Psoas muscle (tissue), 8 donors: ENCODE data around the gene GPRIN2. TPM values are rescaled to one million over a fixed set of nuclear protein-coding genes. Genes with fewer than 3 reads are reported as not detected.

Experiments
- ATAC-seq, 4 donors: fragments of 200-7000 bp; cut with Tn5 transposase; one replicate each; pipeline ENCODE4 v1.9.1; 2020; ENCODE audit warnings: moderate library complexity in 3 of 4, mild to moderate bottlenecking in 2 of 4
- DNase-seq, 2 donors: peaks; one replicate each; pipeline ENCODE4 v3.0.0-alpha.2; 2020
- H3K27ac ChIP-seq: fragments of 200-600 bp; one replicate; pipeline ENCODE4 v1.8.0; 2022
- H3K27me3 ChIP-seq, 3 donors: fragments of 200-600 bp in 1 of 3; one replicate each; pipeline versions ENCODE4 v1.6.1 to v1.8.0; 2013 to 2022; ENCODE audit warnings: low read length in 2 of 3, mild to moderate bottlenecking in 2 of 3, moderate library complexity in 1 of 3; ENCODE audit not compliant: insufficient read depth in 3 of 3
- H3K36me3 ChIP-seq, 2 donors: fragments of 200-600 bp in 1 of 2; one replicate each; pipeline versions ENCODE4 v1.6.1 to v1.8.0; 2013 to 2022; ENCODE audit warnings: low read depth in 1 of 2, mild to moderate bottlenecking in 1 of 2, moderate library complexity in 1 of 2; ENCODE audit not compliant: insufficient read depth in 1 of 2
- H3K4me1 ChIP-seq: fragments of 200-600 bp; one replicate; pipeline ENCODE4 v1.8.0; 2022
- H3K4me3 ChIP-seq: fragments of 200-600 bp; one replicate; pipeline ENCODE4 v1.8.0; 2022; ENCODE audit warnings: mild to moderate bottlenecking
- H3K9me3 ChIP-seq: fragments of 200-600 bp; one replicate; pipeline ENCODE4 v1.8.0; 2022
- CTCF ChIP-seq: fragments of 200-600 bp; IDR thresholded peaks from one replicate; pipeline ENCODE4 v1.8.0; 2022; ENCODE audit warnings: antibody characterized with exemption
- WGBS, 3 donors: extraction: QIAGEN DNeasy Blood & Tissue Kit; methylation state at CpG; one replicate each; pipeline versions ENCODE4 v1.1.6 to v1.1.7; 2013; 5-methylcytosine and 5-hydroxymethylcytosine counted together
- intact Hi-C, 2 donors: fragments of 100-400 bp; cut with DNase I; formaldehyde crosslinking; loops; one replicate each; pipeline versions ENCODE4 v1.11.0 to v1.14.2; 2022
- polyA plus RNA-seq, 3 donors: library from polyadenylated mRNA; stranded (reverse); fragments of 200-250 nt; gene quantifications; one replicate each; pipeline ENCODE4 v1.2.3, GENCODE V29; 2013
- total RNA-seq, 4 donors: library from RNA; stranded (reverse); fragmentation: NEBNext Ultra II Directional in 2 of 4; extraction: Animal tissue kit (Norgen Biotek cat#: 25700) in 2 of 4; gene quantifications; one replicate each; pipeline versions ENCODE4 v1.2.1 to v1.2.4, GENCODE V29; 2021 to 2023
- donor health status: healthy with polysubstance abuse.
- donor health status: DM: no; HTN: no; CAD: no; lungs with moderate emphysema.
- donor health status: Bipolar disorder and iron deficiency.
- donor health status: healthy.
- donor health status: DM: yes; HTN: yes; CAD: no.
- donor health status: DM: no; HTN: no; CAD: no.
- donor health status: DM: no; HTN: no; CAD: no.
- donor health status: DM: yes; HTN: yes; CAD: no.

The GPRIN2 gene
- total and polyA plus RNA-seq, 7 donors = not detected

- DNase-seq (peak; percentile 3 to 31), ATAC-seq (no peak)
- TF ChIP-seq CTCF = no peak
- no peaks in the 10 kb centered on the region for H3K9me3 ChIP-seq
- no peak overlapping the region for H3K4me3 ChIP-seq
- H3K27ac ChIP-seq = no peak overlapping the region
- H3K4me1 ChIP-seq = no peaks in the 10 kb centered on the region
- intact Hi-C loops = loop anchor here in 1 of 2 donors (10.0 kb wide), 1 partner anchor 328 kb away; no protein-coding TSS in a partner anchor
- H3K27me3 ChIP-seq = peaks cover 0 to 57% (median 14%) of the 10 kb centered on the region in 3 donors
- 45 to 49% (median 45%) methylated on average over 10 of the region's 10 CpGs for WGBS, 3 donors
- H3K36me3 ChIP-seq = no peaks in the 10 kb centered on the region
Measured at GRCh38 chr10:46552526-46553237, 3.8 kb downstream of the GPRIN2 start.

GRCh38 chr10:46551701-46552525, 4.5 kb downstream of the GPRIN2 start:
- Histone ChIP-seq H3K27ac (no peak overlapping the region), H3K4me1 (no peaks in the 10 kb centered on the region), H3K36me3 (no peaks in the 10 kb centered on the region), H3K9me3 (no peaks in the 10 kb centered on the region), H3K27me3 (peaks cover 0 to 49% (median 7%) of the 10 kb centered on the region in 3 donors), H3K4me3 (no peak overlapping the region)
- no peak for TF ChIP-seq CTCF
- intact Hi-C loops = loop anchor here in 1 of 2 donors (10.0 kb wide), 1 partner anchor 327 kb away; no protein-coding TSS in a partner anchor
- WGBS, 3 donors = 70 to 75% (median 72%) methylated on average over 12 of the region's 12 CpGs
- no peak for ATAC-seq
- DNase-seq = peak; percentile 8 to 46

- intact Hi-C loops = loop anchor here in 1 of 2 donors (10.0 kb wide), 1 partner anchor 326 kb away; no protein-coding TSS in a partner anchor
- ATAC-seq (no peak), DNase-seq (peak; percentile 3 to 35)
- Histone ChIP-seq H3K36me3 (no peaks in the 10 kb centered on the region), H3K27me3 (peaks cover 0 to 40% (median 3%) of the 10 kb centered on the region in 3 donors), H3K27ac (no peak overlapping the region), H3K4me3 (no peak overlapping the region), H3K9me3 (no peaks in the 10 kb centered on the region), H3K4me1 (no peaks in the 10 kb centered on the region)
- 78 to 83% (median 82%) methylated on average over 8 of the region's 8 CpGs for WGBS, 3 donors
- no peak for TF ChIP-seq CTCF
Measured at GRCh38 chr10:46550795-46551700, 5.4 kb downstream of the GPRIN2 start.

- Histone ChIP-seq H3K4me1 (no peaks in the 10 kb centered on the region), H3K9me3 (no peaks in the 10 kb centered on the region), H3K4me3 (no peak overlapping the region), H3K27me3 (peaks cover 0 to 32% (median 2%) of the 10 kb centered on the region in 3 donors), H3K27ac (no peak overlapping the region), H3K36me3 (no peaks in the 10 kb centered on the region)
- ATAC-seq = no peak
- DNase-seq = peak; percentile 15 to 56
- no peak for TF ChIP-seq CTCF
- intact Hi-C loops = loop anchor here in 1 of 2 donors (10.0 kb wide), 1 partner anchor 325 kb away; no protein-coding TSS in a partner anchor
- WGBS, 3 donors = 83 to 88% (median 85%) methylated on average over 20 of the region's 20 CpGs
Measured at GRCh38 chr10:46550076-46550790, 6.2 kb downstream of the GPRIN2 start.
